GM12872 (cell line): ENCODE results near the gene HTATSF1.

Experiments
- TF ChIP-seq, protein P1 (sequence below): IDR thresholded peaks from 3 replicates; pipeline ENCODE4 v1.5.1; 2011; ENCODE audit warnings: low read depth, mild to moderate bottlenecking, low read length, moderate library complexity; ENCODE audit not compliant: insufficient read depth

The HTATSF1 gene, protein sequence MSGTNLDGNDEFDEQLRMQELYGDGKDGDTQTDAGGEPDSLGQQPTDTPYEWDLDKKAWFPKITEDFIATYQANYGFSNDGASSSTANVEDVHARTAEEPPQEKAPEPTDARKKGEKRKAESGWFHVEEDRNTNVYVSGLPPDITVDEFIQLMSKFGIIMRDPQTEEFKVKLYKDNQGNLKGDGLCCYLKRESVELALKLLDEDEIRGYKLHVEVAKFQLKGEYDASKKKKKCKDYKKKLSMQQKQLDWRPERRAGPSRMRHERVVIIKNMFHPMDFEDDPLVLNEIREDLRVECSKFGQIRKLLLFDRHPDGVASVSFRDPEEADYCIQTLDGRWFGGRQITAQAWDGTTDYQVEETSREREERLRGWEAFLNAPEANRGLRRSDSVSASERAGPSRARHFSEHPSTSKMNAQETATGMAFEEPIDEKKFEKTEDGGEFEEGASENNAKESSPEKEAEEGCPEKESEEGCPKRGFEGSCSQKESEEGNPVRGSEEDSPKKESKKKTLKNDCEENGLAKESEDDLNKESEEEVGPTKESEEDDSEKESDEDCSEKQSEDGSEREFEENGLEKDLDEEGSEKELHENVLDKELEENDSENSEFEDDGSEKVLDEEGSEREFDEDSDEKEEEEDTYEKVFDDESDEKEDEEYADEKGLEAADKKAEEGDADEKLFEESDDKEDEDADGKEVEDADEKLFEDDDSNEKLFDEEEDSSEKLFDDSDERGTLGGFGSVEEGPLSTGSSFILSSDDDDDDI

DNA sequence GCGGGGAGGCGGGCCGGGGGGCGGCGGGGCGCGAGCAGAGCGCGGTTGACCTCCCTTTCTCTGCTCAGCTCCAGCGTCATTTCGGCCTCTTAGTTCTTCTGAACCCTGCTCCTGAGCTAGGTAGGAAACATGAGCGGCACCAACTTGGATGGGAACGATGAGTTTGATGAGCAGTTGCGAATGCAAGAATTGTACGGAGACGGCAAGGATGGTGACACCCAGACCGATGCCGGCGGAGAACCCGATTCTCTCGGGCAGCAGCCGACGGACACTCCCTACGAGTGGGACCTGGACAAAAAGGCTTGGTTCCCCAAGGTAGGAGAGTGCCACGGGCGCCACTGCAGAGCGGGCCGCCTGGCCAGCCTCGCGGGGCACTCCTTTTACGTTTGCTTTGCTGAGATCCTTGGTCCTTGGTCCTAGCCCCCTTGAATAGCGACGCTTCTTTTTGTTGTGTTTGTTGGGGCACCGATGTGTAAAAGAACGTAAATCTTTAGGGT, at the start of gene HTATSF1:
Gene HTATSF1 (plus strand): TSS at position 37 of the 497 bp plus-strand sequence. CDS start 93 bp downstream, at position 130.
- TF ChIP-seq, protein P1, sequence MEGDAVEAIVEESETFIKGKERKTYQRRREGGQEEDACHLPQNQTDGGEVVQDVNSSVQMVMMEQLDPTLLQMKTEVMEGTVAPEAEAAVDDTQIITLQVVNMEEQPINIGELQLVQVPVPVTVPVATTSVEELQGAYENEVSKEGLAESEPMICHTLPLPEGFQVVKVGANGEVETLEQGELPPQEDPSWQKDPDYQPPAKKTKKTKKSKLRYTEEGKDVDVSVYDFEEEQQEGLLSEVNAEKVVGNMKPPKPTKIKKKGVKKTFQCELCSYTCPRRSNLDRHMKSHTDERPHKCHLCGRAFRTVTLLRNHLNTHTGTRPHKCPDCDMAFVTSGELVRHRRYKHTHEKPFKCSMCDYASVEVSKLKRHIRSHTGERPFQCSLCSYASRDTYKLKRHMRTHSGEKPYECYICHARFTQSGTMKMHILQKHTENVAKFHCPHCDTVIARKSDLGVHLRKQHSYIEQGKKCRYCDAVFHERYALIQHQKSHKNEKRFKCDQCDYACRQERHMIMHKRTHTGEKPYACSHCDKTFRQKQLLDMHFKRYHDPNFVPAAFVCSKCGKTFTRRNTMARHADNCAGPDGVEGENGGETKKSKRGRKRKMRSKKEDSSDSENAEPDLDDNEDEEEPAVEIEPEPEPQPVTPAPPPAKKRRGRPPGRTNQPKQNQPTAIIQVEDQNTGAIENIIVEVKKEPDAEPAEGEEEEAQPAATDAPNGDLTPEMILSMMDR: no peak

DNA sequence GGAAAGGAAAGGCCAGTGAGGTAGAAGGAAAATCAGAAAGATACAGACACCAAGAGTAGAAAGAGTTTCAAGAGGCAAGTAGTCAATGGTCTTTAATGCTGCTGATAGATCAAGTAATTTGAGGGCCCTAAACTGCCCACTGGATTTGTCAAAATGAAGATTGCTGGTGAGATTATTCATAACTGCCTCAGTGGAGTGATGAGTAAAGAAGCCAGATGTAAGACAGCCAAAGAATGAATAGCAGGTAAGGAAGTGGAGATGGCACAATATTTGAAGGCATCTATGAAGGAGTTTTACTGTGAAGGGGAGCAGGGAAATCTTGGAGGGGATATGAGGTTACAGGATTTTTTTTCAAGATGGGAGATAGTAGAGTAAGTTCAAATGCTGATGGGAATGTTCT, 49.4 kb upstream of the HTATSF1 start:
- TF ChIP-seq, protein P1: no peak

DNA sequence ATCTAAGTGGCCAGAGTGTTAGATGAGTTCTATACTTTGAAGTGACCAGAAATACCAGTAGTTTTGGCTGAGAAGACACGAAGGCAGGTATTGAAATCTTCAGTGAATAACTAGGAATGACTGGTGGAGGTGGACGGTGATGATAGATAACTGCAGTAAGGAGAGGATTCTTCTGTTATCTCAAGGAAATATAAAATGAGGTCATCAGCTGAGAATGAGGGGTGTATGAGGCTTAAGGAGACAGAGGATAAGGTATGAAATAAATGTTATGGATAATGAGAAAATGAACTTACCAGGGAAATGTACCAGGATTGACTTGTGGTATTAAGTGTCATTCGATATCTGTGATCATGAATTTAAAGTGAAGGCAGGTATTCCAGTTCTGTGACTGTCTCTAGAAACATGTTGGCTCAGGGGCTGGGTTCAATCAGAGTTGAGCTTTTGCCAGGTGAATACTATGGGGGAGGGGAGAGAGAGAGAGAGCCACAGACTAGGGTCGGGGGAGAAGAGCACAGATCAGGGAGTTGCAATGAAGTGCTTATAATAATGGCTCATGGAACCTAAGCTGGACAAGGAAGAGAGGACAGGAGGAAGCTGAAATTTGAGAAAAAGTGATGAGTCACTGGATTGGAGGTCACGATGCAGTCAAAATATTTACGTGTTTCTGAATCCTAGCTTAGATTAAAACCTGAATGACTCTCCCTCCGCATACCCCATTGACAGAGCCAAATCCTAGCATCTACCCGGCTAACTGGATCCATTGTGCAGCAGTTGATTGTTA, 47.2 kb upstream of the HTATSF1 start:
- TF ChIP-seq, protein P1: no peak

DNA sequence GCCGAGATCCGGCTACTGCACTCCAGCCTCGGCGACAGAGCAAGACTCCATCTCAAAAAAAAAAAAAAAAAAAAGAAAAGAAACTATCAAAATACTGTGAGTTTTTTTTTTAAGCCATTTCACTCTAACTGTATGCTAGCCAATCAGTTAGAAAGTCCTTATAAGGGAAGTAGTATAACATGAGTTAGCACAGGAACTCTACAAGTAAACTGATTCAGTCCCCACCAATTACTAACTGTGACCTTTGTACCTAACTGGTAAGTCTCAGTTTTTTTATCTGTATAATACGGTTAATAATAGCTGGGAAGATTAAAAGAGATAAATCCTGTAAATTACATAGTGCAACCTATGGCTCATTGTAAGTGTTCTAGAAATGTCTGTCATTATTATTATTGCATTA, 44.8 kb upstream of the HTATSF1 start:
- TF ChIP-seq, protein P1: no peak

DNA sequence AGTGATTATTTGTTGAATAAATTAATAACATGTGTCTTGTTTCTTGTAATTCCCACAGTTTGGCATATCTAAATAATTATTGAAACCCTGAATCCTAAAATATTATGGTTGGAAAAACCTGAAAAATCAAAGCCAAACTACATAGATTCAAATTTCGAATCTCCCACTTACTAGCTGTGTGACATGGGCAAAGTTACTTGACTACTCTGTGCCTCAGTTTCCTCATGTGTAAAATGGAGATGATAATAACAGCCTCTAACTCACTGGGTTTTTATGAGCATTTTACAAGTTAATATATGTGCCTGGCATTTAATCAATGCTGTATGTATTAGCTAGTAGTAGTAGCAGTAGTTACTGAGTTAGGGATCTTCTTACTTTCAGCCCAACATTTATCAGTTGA, 44.3 kb upstream of the HTATSF1 start:
- TF ChIP-seq, protein P1: no peak

DNA sequence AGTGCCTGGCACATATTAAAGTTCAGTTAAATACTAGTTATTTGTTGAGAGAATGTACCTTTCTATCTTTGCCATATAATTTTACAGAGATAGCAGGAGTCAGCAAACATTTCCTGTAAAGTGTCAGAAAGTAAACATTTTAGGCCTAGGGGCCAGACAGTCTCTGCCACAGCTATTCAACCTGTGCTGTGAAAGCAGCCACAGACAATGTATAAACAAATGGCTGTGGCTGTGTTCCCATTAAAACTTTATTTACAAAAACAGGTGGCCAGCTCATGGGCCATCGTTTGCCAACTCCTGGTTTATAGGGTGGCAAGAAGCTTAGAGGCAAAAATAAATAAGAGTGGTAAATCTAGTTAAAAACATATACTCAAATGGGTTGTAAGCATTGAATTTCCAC, 43.6 kb upstream of the HTATSF1 start:
- TF ChIP-seq, protein P1: no peak

DNA sequence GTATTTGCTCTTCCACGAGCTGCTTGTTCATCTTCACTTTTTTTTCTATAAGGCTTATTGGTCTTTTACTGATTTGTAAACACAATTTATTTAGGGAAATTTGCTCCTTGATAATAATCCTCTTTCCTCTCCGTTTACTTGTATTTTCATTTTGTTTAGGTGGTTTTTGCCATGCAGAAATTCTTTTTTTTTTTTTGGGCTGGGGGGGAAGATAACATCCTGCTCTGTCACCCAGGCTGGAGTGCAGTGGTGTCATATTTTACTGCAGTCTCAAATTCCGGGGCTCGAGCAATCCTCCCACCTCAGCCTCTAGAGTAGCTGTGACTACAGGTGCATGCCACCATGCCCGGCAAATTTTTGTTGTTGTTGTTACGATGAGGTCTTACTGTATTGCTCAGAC, 41.3 kb upstream of the HTATSF1 start:
- TF ChIP-seq, protein P1: no peak
